Gastroesophageal sphincter (tissue), 2 donors: ENCODE data around the gene TNFAIP8L3.

ENCODE experiments used
- POLR2A ChIP-seq, 2 donors: fragments of 450-650 bp; IDR thresholded peaks; one replicate each; pipeline ENCODE4 v1.6.1; 2017; ENCODE audit warnings: antibody characterized with exemption in 2 of 2, mild to moderate bottlenecking in 2 of 2, moderate library complexity in 1 of 2
- POLR2AphosphoS5 ChIP-seq: sonication (generic); formaldehyde crosslinking; IDR thresholded peaks from one replicate; pipeline ENCODE4 v1.6.1; 2017; ENCODE audit warnings: antibody characterized with exemption

- TF ChIP-seq POLR2A (IDR thresholded peaks at IDR 0.05) (no peak), POLR2AphosphoS5 (no peak)
These were observed 12.9 kb upstream of the TNFAIP8L3 start for GRCh38 chr15:51107612-51108011.
